AG09309 (cell line): ENCODE data around the gene KAZALD1.

Source experiments
- DNase-seq: peaks from one replicate; pipeline ENCODE4 v3.0.0-alpha.2; 2010; ENCODE audit warnings: low read depth
- H3K4me3 ChIP-seq: 2 replicates; pipeline ENCODE4 v1.5.1; 2011; ENCODE audit warnings: mild to moderate bottlenecking, low read depth, low read length, moderate library complexity; ENCODE audit not compliant: control insufficient read depth
- CTCF ChIP-seq: IDR thresholded peaks from 2 replicates; pipeline ENCODE4 v1.5.1; 2011; ENCODE audit warnings: mild to moderate bottlenecking, low read depth, low read length, inconsistent platforms; ENCODE audit not compliant: insufficient read depth, control insufficient read depth; ENCODE audit errors: missing control alignments

The KAZALD1 gene

GRCh38 chr10:101063050-101063525 lies 1.3 kb downstream of the KAZALD1 start:
- peak overlapping the region; percentile 88 for H3K4me3 ChIP-seq
- no peak for TF ChIP-seq CTCF
- no peak for DNase-seq

DNA sequence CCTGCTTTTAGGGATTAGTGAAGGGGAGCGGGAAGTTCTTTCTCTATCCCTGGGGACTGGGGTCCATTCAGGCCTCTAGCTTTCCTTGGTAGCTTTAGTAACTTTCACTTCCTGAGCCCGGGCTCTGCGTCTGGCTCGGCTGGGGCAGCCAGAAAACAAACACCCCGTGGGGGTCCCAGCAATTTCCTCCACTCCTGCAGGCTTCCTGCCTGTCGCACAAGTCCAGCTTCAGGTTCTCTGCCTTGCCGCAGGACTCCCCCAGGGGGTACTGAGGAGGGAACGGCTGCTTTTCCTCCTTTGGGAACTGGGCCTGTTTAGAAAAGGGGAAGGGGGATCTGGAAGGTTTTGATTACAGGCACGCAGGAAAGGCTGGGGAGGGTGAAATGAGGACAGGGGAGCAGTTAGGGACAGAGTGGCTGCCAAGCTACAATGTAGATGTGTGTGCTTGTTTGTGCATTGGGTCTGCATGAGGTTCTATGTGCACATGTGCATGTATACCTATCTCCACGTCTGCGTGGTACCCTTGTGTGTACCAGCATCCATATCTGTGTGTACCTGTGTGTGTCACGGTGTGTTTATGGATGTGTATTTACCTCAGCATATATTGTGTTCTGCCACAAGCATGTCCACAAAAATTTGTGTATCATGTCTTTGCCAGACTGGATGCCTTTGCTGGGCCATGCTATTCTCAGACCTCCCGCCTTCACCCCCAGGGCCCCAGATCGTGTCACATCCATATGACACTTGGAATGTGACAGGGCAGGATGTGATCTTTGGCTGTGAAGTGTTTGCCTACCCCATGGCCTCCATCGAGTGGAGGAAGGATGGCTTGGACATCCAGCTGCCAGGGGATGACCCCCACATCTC lies 2.0 kb downstream of the KAZALD1 start:
- no peak for TF ChIP-seq CTCF
- H3K4me3 ChIP-seq, result no peak overlapping the region
- no peak for DNase-seq

- DNase-seq, result no peak
- TF ChIP-seq CTCF, result no peak
- no peak overlapping the region for H3K4me3 ChIP-seq
These were observed 2.7 kb downstream of the KAZALD1 start for GRCh38 chr10:101064415-101065030.

- H3K4me3 ChIP-seq, result peak overlapping the region; percentile 49
- TF ChIP-seq CTCF, result peak; percentile 1
- DNase-seq, result no peak
These were observed 3.8 kb downstream of the KAZALD1 start for GRCh38 chr10:101065481-101066145.

- DNase-seq, result no peak
- peak; percentile 68 for TF ChIP-seq CTCF
- peak overlapping the region; percentile 49 for H3K4me3 ChIP-seq
These were observed 4.5 kb downstream of the KAZALD1 start for GRCh38 chr10:101066146-101066895.

GRCh38 chr10:101066896-101067355 lies 5.1 kb downstream of the KAZALD1 start:
- no peak for TF ChIP-seq CTCF
- peak overlapping the region; percentile 65 for H3K4me3 ChIP-seq
- no peak for DNase-seq
